NCI-H146 treated with DMSO at 0.1 percent for 48 hours (cell line): ENCODE data around the gene COG5.
A peak's percentile ranks its signal among the peaks of the same experiment; 100 is the strongest.
"Not testable (repeated sequence)": the region's sequence is repeated elsewhere in the genome, so short reads cannot be mapped to it uniquely, and the experiment has no call there.

Source experiments
- DNase-seq: peaks from one replicate; lab custom pipeline; 2025; ENCODE audit not compliant: unreplicated experiment; lab: John Stamatoyannopoulos, UW

The COG5 gene

GRCh38 chr7:107233174-107233573, 330.5 kb downstream of the COG5 start:
- no peak for DNase-seq

GRCh38 chr7:107232568-107233090, 331.1 kb downstream of the COG5 start:
- DNase-seq: no peak

GRCh38 chr7:107230334-107230733, 333.4 kb downstream of the COG5 start:
- DNase-seq: no peak

GRCh38 chr7:107228291-107228690, 335.4 kb downstream of the COG5 start:
- DNase-seq: no peak

- DNase-seq: no peak
These were observed 339.1 kb downstream of the COG5 start for GRCh38 chr7:107224374-107225223.

GRCh38 chr7:107220806-107221205, 342.9 kb downstream of the COG5 start:
- not testable (repeated sequence) for DNase-seq

GRCh38 chr7:107220356-107220755, 343.4 kb downstream of the COG5 start:
- no peak for DNase-seq

GRCh38 chr7:107219563-107220244, 344.0 kb downstream of the COG5 start:
- DNase-seq: no peak

- DNase-seq: no peak
These were observed 349.8 kb downstream of the COG5 start for GRCh38 chr7:107213945-107214344.

GRCh38 chr7:107213193-107213788, 350.4 kb downstream of the COG5 start:
- no peak for DNase-seq

- no peak for DNase-seq
These were observed 351.0 kb downstream of the COG5 start for GRCh38 chr7:107212725-107213124.

GRCh38 chr7:107210400-107210799, 353.3 kb downstream of the COG5 start:
- DNase-seq: no peak

- DNase-seq: no peak
These were observed 354.2 kb downstream of the COG5 start for GRCh38 chr7:107209565-107209964.

- no peak for DNase-seq
These were observed 355.2 kb downstream of the COG5 start for GRCh38 chr7:107208563-107208962.

- no peak for DNase-seq
These were observed 355.6 kb downstream of the COG5 start for GRCh38 chr7:107208024-107208521.

GRCh38 chr7:107207459-107207858, 356.3 kb downstream of the COG5 start:
- DNase-seq: no peak

GRCh38 chr7:107206706-107207105, 357.0 kb downstream of the COG5 start:
- DNase-seq: no peak

GRCh38 chr7:107206136-107206535, 357.6 kb downstream of the COG5 start:
- no peak for DNase-seq

- no peak for DNase-seq
These were observed 360.1 kb downstream of the COG5 start for GRCh38 chr7:107203607-107204006.

GRCh38 chr7:107201795-107202450, 361.8 kb downstream of the COG5 start:
- peak; percentile 19 for DNase-seq
